ENCODE measurements around the gene CELF4.

The CELF4 gene

GRCh38 chr18:37514953-37515352 is 50.6 kb downstream of the CELF4 start:
- Histone ChIP-seq H3K79me2 (ENCODE audit: control insufficient read depth, low read length) (no peaks in the 10 kb centered on the region), H3K9me2 (replicated peaks; ENCODE audit: control insufficient read depth, low read length) (no peaks in the 10 kb centered on the region), H3K27me3 (ENCODE audit: control insufficient read depth, low read length) (no peaks in the 10 kb centered on the region), H3K4me2 (ENCODE audit: low read length) (no peak overlapping the region), H3K36me3 (ENCODE audit: control insufficient read depth, low read length) (no peaks in the 10 kb centered on the region), H3K4me1 (ENCODE audit: control insufficient read depth, low read length) (no peaks in the 10 kb centered on the region), H3F3A (ENCODE audit: control insufficient read depth, insufficient read depth) (no peaks in the 10 kb centered on the region), H4K20me1 (ENCODE audit: control insufficient read depth, insufficient read depth, low read depth, low read length) (no peaks in the 10 kb centered on the region), H3K27ac (ENCODE audit: low read depth, low read length) (no peak overlapping the region), H3K9me3 (ENCODE audit: control insufficient read depth, insufficient read depth, low read length) (no peaks in the 10 kb centered on the region), H3K4me3 (ENCODE audit: low read length) (no peak overlapping the region)
- TF ChIP-seq, protein P1, sequence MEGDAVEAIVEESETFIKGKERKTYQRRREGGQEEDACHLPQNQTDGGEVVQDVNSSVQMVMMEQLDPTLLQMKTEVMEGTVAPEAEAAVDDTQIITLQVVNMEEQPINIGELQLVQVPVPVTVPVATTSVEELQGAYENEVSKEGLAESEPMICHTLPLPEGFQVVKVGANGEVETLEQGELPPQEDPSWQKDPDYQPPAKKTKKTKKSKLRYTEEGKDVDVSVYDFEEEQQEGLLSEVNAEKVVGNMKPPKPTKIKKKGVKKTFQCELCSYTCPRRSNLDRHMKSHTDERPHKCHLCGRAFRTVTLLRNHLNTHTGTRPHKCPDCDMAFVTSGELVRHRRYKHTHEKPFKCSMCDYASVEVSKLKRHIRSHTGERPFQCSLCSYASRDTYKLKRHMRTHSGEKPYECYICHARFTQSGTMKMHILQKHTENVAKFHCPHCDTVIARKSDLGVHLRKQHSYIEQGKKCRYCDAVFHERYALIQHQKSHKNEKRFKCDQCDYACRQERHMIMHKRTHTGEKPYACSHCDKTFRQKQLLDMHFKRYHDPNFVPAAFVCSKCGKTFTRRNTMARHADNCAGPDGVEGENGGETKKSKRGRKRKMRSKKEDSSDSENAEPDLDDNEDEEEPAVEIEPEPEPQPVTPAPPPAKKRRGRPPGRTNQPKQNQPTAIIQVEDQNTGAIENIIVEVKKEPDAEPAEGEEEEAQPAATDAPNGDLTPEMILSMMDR (IDR thresholded peaks at IDR 0.05; ENCODE audit: low read depth, low read length, poor library complexity, severe bottlenecking) = no peak
- no peak for TF ChIP-seq EZH2phosphoT487 (IDR thresholded peaks at IDR 0.05; ENCODE audit: borderline replicate concordance, low read length)

GRCh38 chr18:37512400-37512799 is 53.2 kb downstream of the CELF4 start:
- Histone ChIP-seq H4K20me1 (ENCODE audit: control insufficient read depth, insufficient read depth, low read depth, low read length) (no peaks in the 10 kb centered on the region), H3K9me2 (replicated peaks; ENCODE audit: control insufficient read depth, low read length) (no peaks in the 10 kb centered on the region), H3K4me2 (ENCODE audit: low read length) (no peak overlapping the region), H3K4me1 (ENCODE audit: control insufficient read depth, low read length) (no peaks in the 10 kb centered on the region), H3K79me2 (ENCODE audit: control insufficient read depth, low read length) (no peaks in the 10 kb centered on the region), H3K27ac (ENCODE audit: low read depth, low read length) (no peak overlapping the region), H3F3A (ENCODE audit: control insufficient read depth, insufficient read depth) (no peaks in the 10 kb centered on the region), H3K27me3 (ENCODE audit: control insufficient read depth, low read length) (no peaks in the 10 kb centered on the region), H3K9me3 (ENCODE audit: control insufficient read depth, insufficient read depth, low read length) (no peaks in the 10 kb centered on the region), H3K36me3 (ENCODE audit: control insufficient read depth, low read length) (no peaks in the 10 kb centered on the region), H3K4me3 (ENCODE audit: low read length) (no peak overlapping the region)
- no peak for TF ChIP-seq EZH2phosphoT487 (IDR thresholded peaks at IDR 0.05; ENCODE audit: borderline replicate concordance, low read length)
- TF ChIP-seq, protein P1 (IDR thresholded peaks at IDR 0.05; ENCODE audit: low read depth, low read length, poor library complexity, severe bottlenecking) = no peak

DNA sequence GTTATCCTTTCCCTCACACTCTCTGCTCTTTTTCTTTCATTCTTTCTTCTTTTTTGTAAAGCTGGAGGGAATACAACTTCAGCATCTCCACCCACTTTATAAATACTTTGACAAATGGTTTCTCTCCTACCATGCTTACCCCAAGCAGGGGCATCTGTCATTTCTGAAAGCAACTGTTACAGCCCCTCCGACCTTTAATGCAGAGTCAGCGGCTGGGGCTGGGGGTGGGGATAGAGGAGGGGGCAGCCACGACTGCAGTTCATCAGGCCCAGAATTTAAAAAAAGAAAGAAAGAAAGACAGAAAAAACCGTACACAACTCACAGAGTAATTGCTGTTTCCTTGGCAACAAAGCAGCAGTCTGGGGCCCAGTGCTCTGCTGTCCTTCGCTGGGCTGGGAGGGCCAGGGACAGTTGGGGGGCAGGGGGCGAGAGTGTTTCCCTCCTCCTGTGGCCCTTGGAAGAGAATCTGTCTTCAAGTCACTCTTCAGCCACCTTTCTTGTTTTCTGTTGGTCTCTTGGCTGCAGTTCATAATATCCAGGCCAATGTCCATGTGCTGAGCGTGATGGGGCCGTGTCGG is 53.8 kb downstream of the CELF4 start:
- H3K4me3 ChIP-seq (ENCODE audit: low read length) = no peak overlapping the region
- no peaks in the 10 kb centered on the region for H4K20me1 ChIP-seq (ENCODE audit: control insufficient read depth, insufficient read depth, low read depth, low read length)
- TF ChIP-seq, protein P1 (IDR thresholded peaks at IDR 0.05; ENCODE audit: low read depth, low read length, poor library complexity, severe bottlenecking) = no peak
- no peak for TF ChIP-seq EZH2phosphoT487 (IDR thresholded peaks at IDR 0.05; ENCODE audit: borderline replicate concordance, low read length)
- no peaks in the 10 kb centered on the region for H3F3A ChIP-seq (ENCODE audit: control insufficient read depth, insufficient read depth)
- H3K9me2 ChIP-seq (replicated peaks; ENCODE audit: control insufficient read depth, low read length) = no peaks in the 10 kb centered on the region
- no peak overlapping the region for H3K4me2 ChIP-seq (ENCODE audit: low read length)
- no peaks in the 10 kb centered on the region for H3K79me2 ChIP-seq (ENCODE audit: control insufficient read depth, low read length)
- no peak overlapping the region for H3K27ac ChIP-seq (ENCODE audit: low read depth, low read length)
- no peaks in the 10 kb centered on the region for H3K9me3 ChIP-seq (ENCODE audit: control insufficient read depth, insufficient read depth, low read length)
- no peaks in the 10 kb centered on the region for H3K36me3 ChIP-seq (ENCODE audit: control insufficient read depth, low read length)
- no peaks in the 10 kb centered on the region for H3K27me3 ChIP-seq (ENCODE audit: control insufficient read depth, low read length)
- no peaks in the 10 kb centered on the region for H3K4me1 ChIP-seq (ENCODE audit: control insufficient read depth, low read length)
